Erythroblast (primary cell): ENCODE measurements around the gene LIM2.
A peak's percentile ranks its signal among the peaks of the same experiment; 100 is the strongest.

ENCODE experiments used
- GATA1 ChIP-seq: IDR thresholded peaks from 2 replicates; pipeline ENCODE4 v1.6.1; 2011; ENCODE audit warnings: low read depth, mild to moderate bottlenecking, control low read depth, low read length, moderate library complexity
- POLR2A ChIP-seq: IDR thresholded peaks from 2 replicates; pipeline ENCODE4 v1.6.1; 2011; ENCODE audit warnings: mild to moderate bottlenecking, low read length

DNA sequence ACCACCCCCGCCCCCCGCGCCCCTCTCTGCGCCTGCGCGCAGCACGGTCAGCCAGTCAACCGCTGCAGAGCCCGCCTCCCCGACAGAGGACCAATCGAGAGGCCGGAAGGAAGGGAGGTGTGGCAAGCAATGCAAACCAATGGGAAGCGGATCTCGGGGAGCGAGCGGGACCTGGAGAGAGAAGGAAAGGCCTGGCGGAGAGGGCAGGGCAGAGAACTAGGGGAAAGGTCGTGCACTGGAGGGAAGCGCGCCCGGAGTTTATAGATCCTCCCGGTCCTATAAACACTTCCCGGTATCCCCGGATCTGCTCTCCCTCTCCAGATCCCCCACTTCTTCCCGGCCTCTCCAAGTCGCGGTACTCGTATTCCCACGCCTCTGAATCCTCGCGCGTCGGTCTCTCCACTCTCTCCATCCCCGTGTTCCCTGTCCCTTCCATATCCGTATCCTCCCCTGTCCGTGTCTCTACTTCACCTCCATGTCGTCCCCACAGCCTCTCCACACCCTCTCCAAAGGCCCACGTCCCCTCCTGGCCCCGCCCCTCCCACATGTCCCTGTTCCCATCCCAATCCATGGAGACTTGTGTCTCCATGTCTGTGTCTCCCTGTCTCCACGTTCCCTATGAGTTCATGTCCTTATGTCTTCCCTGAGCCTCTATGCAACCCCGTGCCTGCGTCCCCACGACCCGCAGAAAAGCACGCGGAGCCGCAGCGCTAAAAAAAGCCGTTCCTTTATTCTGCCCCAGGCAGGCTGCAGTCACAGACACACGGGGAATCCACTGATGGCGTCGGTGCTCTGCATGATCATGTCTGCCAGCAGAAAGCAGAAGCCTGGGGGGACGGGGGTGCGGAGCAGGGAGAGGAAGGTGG, 21.2 kb downstream of the LIM2 start:
- TF ChIP-seq POLR2A, result peak; percentile 81
- TF ChIP-seq GATA1, result no peak
